ENCODE measurements around the gene ICAM2.

DNA sequence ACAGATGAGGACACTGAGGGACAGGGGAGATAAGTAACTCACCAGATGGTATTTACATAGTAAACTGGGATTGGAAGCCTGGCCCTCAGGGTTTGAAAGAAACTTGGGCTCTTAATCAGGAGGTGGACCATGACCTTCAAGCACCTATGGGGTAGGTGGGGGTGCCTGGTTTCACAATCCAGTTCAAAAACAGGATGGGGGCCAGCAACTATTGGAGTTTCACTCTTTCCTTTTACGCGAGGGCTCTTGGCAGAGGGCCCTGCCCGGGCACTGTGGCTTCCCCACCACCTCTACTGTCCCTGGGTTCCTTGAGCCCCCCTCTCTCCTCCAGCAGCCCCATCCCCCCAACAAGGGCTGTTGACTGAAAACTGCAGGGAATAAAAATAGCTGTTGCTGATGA lies 33.6 kb downstream of the ICAM2 start:
- TF ChIP-seq CTCF (IDR thresholded peaks at IDR 0.05) (no peak), POLR2AphosphoS5 (IDR thresholded peaks at IDR 0.05) (no peak)

Measured in sigmoid colon (tissue), 4 donors.